ENCODE results near the gene CACNA1I. TPM values are rescaled to one million over a fixed set of nuclear protein-coding genes. Genes with fewer than 3 reads are reported as not detected.

The CACNA1I gene
- total and polyA plus RNA-seq, 3 experiments from 2014 or later = 0.71 to 4.6 (median 4.6) TPM

DNA sequence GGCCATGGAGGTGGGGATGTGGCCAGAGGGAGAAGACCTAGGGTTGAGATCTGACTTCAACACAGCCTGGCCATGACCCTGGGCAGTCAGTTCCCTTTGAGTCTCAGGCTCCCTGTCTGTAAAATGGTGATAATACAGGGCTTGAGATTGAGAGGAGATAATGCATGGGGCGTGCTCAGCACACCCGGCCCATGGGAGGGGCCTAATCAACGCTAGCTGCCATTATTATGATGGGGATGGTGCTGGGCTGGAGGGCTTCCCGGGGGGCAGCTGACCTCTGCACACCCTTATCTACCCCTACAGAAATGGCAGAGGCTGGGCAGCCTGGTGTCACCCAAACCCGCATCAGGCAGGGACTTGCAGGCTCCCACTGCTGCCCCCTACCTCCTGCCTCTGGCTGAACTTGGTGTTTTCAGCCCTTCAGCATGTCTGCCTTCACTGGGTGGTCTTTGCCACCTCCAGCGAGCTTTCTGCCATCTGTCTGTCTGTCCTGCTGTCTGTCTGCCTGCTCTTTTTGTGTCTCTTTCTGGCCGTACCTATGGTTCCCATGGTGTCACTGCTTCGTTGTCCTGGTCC is 84.5 kb downstream of the CACNA1I start:
- Mint-ChIP-seq H3K9me3 (no peaks in the 10 kb centered on the region), H3K4me1 (peaks cover 30 to 48% (median 33%) of the 10 kb centered on the region in 3 donors), H3K36me3 (peaks cover 0 to 5% (median 3%) of the 10 kb centered on the region in 3 donors), H3K27ac (peak overlapping the region in 1 of 8 donors; percentile 18), H3K27me3 (peaks cover 0 to 8% of the 10 kb centered on the region in 2 donors), H3K4me3 (no peak overlapping the region)
- no peaks in the 10 kb centered on the region for H3K36me3 ChIP-seq (ENCODE audit: insufficient read depth, low read length)
- no peak for DNase-seq
- H3K4me3 ChIP-seq (ENCODE audit: low read length) = no peak overlapping the region
- POLR2A ChIA-PET = no interaction called here
- CTCF ChIA-PET = no interaction called here
- H3K27ac ChIP-seq (ENCODE audit: low read depth, low read length) = no peak overlapping the region
- H3K27me3 ChIP-seq (ENCODE audit: insufficient read depth, low read length, poor library complexity, severe bottlenecking) = no peaks in the 10 kb centered on the region
- H3K4me1 ChIP-seq (ENCODE audit: insufficient read depth, low read length) = peaks cover 37% of the 10 kb centered on the region
- H3K9me3 ChIP-seq (ENCODE audit: low read length) = no peaks in the 10 kb centered on the region

DNA sequence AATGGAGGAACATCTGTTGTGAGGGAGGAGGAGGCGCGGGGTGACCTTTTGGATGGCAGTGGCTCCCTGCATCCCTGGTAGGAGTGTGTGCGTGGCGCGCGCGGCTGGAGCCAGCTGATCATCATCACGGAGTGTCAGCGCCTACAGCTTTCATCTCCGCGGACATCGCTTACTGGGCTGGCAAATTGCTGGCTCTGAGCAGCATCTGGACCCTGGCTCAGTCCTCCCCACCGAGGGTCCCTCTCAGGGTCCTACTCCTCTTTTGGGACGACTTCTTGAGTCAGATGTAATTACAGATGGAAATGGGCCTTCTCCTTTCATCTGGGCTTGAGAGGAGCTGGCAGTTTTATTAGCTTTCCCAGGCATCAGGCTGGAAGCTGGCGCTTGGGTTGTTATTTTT is 85.3 kb downstream of the CACNA1I start:
- H3K27ac Mint-ChIP-seq = peak overlapping the region in 1 of 8 donors; percentile 18
- no peak for DNase-seq
- no peaks in the 10 kb centered on the region for H3K9me3 Mint-ChIP-seq
- H3K36me3 Mint-ChIP-seq = peaks cover 0 to 8% (median 3%) of the 10 kb centered on the region in 3 donors
- ChIA-PET CTCF (no interaction called here), POLR2A (no interaction called here)
- Histone ChIP-seq H3K36me3 (ENCODE audit: insufficient read depth, low read length) (no peaks in the 10 kb centered on the region), H3K27ac (ENCODE audit: low read depth, low read length) (no peak overlapping the region), H3K4me3 (ENCODE audit: low read length) (no peak overlapping the region), H3K9me3 (ENCODE audit: low read length) (no peaks in the 10 kb centered on the region), H3K4me1 (ENCODE audit: insufficient read depth, low read length) (peaks cover 40% of the 10 kb centered on the region), H3K27me3 (ENCODE audit: insufficient read depth, low read length, poor library complexity, severe bottlenecking) (no peaks in the 10 kb centered on the region)
- H3K4me3 Mint-ChIP-seq = no peak overlapping the region
- H3K27me3 Mint-ChIP-seq = peaks cover under 1 to 9% of the 10 kb centered on the region in 2 donors
- H3K4me1 Mint-ChIP-seq = peaks cover 33 to 56% (median 36%) of the 10 kb centered on the region in 3 donors

DNA sequence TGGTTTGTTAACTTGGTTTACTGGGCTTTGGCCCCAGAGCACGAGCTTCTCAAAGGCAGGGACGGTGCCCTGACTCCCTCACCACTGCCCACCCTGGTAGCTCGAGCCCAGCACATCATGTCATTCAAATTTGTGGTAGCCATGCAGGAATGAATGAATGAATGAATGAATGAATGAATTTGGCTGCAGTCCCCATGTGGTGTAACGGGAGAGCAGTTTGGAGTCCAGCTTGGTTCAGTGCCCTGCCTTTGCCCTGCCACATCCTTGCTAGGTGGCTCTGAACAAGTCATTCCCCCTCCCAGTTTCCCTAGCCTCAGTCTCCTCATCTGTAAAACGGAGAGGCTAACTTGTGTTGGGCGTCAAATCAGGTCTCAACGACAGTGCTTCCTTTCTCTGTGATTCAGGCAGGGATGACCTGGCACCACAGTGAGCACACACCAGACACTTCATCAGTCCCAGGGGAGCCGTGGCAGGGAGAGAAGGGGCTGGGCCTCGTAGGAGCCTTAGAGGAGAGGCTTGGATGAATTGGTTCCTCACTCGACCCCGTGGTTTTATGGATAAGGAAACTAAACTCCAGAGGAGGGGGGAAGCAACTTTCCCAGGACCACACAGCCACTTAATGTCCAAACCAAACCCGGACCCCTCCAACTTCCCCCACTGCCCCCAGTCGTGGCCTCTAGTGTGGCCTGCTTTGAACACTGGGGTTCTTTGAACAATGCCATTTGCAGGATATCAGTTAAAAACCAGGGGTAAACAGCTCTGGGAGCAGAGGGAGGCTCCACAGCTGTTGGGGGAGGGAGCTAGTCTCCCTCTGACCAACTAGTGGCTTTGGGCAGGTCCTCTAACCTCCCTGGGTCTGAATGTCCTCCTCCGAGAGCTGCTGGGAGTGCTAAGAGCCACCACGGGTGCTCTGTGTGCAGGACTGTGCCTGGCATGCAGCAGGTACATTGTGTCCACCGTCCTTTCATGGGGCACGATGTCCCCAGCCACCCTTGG is 86.2 kb downstream of the CACNA1I start:
- H3K27ac ChIP-seq (ENCODE audit: low read depth, low read length) = no peak overlapping the region
- peak overlapping the region in 4 of 8 donors; percentile 3 to 56 (median 28) for H3K27ac Mint-ChIP-seq
- CTCF ChIA-PET = no interaction called here
- no peaks in the 10 kb centered on the region for H3K36me3 ChIP-seq (ENCODE audit: insufficient read depth, low read length)
- peaks cover 41 to 65% (median 42%) of the 10 kb centered on the region in 3 donors for H3K4me1 Mint-ChIP-seq
- no peak for DNase-seq
- H3K9me3 Mint-ChIP-seq = no peaks in the 10 kb centered on the region
- peaks cover 7 to 9% of the 10 kb centered on the region in 2 donors for H3K27me3 Mint-ChIP-seq
- H3K4me3 ChIP-seq (ENCODE audit: low read length) = no peak overlapping the region
- POLR2A ChIA-PET = no interaction called here
- no peaks in the 10 kb centered on the region for H3K9me3 ChIP-seq (ENCODE audit: low read length)
- H3K4me1 ChIP-seq (ENCODE audit: insufficient read depth, low read length) = peaks cover 40% of the 10 kb centered on the region
- peaks cover 0 to 15% (median 3%) of the 10 kb centered on the region in 3 donors for H3K36me3 Mint-ChIP-seq
- H3K27me3 ChIP-seq (ENCODE audit: insufficient read depth, low read length, poor library complexity, severe bottlenecking) = no peaks in the 10 kb centered on the region
- H3K4me3 Mint-ChIP-seq = peak overlapping the region in 1 of 7 donors; percentile 48

DNA sequence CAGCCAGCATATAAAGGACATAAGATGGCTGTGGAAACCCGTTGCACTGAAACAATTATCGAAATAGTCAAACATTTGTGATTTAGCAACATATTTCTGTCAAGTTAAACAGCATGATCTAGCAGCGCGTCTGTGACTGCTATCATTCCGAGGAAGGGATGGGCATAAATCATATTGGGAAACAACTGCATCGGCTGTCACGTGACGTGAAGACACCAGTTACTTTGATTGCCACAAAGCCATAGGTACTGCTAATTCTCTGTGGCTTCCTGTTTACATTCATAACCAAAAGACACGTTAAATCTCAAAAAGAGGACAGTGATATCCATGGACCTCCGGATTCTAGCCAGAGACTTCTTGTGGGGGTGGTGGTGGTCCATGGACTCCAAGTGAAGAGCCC is 87.8 kb downstream of the CACNA1I start:
- POLR2A ChIA-PET = no interaction called here
- H3K4me3 Mint-ChIP-seq = peak overlapping the region; percentile 73 to 90 (median 80)
- peak overlapping the region; percentile 51 for H3K4me3 ChIP-seq (ENCODE audit: low read length)
- H3K9me3 Mint-ChIP-seq = no peaks in the 10 kb centered on the region
- DNase-seq = peak in 4 of 5 donors; percentile 12 to 70 (median 49)
- H3K4me1 ChIP-seq (ENCODE audit: insufficient read depth, low read length) = peaks cover 50% of the 10 kb centered on the region
- H3K9me3 ChIP-seq (ENCODE audit: low read length) = no peaks in the 10 kb centered on the region
- H3K36me3 Mint-ChIP-seq = peaks cover 0 to 15% (median 3%) of the 10 kb centered on the region in 3 donors
- H3K27ac ChIP-seq (ENCODE audit: low read depth, low read length) = no peak overlapping the region
- H3K27me3 ChIP-seq (ENCODE audit: insufficient read depth, low read length, poor library complexity, severe bottlenecking) = peaks cover 9% of the 10 kb centered on the region
- H3K36me3 ChIP-seq (ENCODE audit: insufficient read depth, low read length) = no peaks in the 10 kb centered on the region
- H3K27ac Mint-ChIP-seq = peak overlapping the region; percentile 72 to 92 (median 84)
- CTCF ChIA-PET = no interaction called here
- peaks cover 49 to 77% (median 50%) of the 10 kb centered on the region in 3 donors for H3K4me1 Mint-ChIP-seq
- peaks cover 14 to 15% of the 10 kb centered on the region in 2 donors for H3K27me3 Mint-ChIP-seq

DNA sequence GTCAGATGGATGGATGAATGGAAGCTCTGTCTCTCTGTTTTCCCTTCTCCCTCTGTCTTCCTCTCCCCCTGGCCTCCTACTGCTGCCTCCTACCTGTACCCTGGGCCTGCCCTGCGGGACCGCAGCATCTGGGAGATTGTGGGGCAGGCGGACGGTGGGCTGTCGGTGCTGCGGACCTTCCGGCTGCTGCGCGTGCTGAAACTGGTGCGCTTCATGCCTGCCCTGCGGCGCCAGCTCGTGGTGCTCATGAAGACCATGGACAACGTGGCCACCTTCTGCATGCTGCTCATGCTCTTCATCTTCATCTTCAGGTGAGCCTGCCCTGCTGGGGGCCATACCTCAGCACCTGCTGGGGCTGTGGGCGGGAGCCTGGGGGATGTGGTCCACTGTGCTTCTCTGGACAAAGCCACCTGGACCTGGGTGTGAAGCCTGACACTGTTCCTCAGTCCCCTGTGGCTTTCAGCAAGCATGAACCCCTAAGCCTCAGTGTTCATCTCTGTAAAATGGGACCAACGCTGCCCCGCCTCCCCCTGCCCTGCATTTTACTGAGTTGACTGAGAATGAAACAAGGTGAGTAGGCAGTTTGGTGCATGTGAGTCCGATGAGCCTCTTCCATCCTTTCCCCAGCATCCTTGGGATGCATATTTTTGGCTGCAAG is 88.4 kb downstream of the CACNA1I start:
- ChIA-PET CTCF (no interaction called here), POLR2A (no interaction called here)
- H3K27me3 Mint-ChIP-seq = peaks cover 14 to 15% of the 10 kb centered on the region in 2 donors
- DNase-seq = no peak
- Histone ChIP-seq H3K27me3 (ENCODE audit: insufficient read depth, low read length, poor library complexity, severe bottlenecking) (peaks cover 9% of the 10 kb centered on the region), H3K36me3 (ENCODE audit: insufficient read depth, low read length) (no peaks in the 10 kb centered on the region), H3K27ac (ENCODE audit: low read depth, low read length) (no peak overlapping the region), H3K9me3 (ENCODE audit: low read length) (no peaks in the 10 kb centered on the region), H3K4me3 (ENCODE audit: low read length) (peak overlapping the region; percentile 51), H3K4me1 (ENCODE audit: insufficient read depth, low read length) (peaks cover 56% of the 10 kb centered on the region)
- H3K36me3 Mint-ChIP-seq = peaks cover 0 to 15% (median 3%) of the 10 kb centered on the region in 3 donors
- no peaks in the 10 kb centered on the region for H3K9me3 Mint-ChIP-seq
- H3K27ac Mint-ChIP-seq = peak overlapping the region; percentile 72 to 92 (median 84)
- H3K4me1 Mint-ChIP-seq = peaks cover 52 to 83% (median 53%) of the 10 kb centered on the region in 3 donors
- peak overlapping the region; percentile 73 to 90 (median 80) for H3K4me3 Mint-ChIP-seq

DNA sequence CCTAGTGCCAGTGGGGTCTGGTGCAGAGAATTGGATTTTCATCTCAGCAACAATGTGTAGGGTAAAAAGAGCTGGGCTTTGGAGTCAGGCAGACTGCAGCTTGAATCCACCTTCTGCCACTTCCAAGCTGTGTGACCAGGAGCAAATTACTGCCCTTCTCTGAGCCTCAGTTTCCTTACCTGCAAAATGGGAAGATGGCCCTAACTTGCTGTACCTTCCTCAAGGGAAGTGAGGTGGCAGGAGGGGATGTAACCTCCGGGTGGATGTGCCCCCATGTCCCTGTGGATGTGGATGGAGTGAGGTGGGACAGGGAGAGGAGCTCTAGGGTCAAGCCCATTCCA is 90.9 kb downstream of the CACNA1I start:
- Mint-ChIP-seq H3K4me1 (peaks cover 53 to 85% (median 55%) of the 10 kb centered on the region in 3 donors), H3K4me3 (peak overlapping the region; percentile 63 to 84 (median 74)), H3K27me3 (peaks cover 14 to 15% of the 10 kb centered on the region in 2 donors), H3K27ac (peak overlapping the region in 7 of 8 donors; percentile 33 to 79 (median 60)), H3K9me3 (peaks cover 0 to 3% (median 0%) of the 10 kb centered on the region in 5 donors), H3K36me3 (peaks cover 0 to 26% (median 3%) of the 10 kb centered on the region in 3 donors)
- Histone ChIP-seq H3K36me3 (ENCODE audit: insufficient read depth, low read length) (no peaks in the 10 kb centered on the region), H3K27me3 (ENCODE audit: insufficient read depth, low read length, poor library complexity, severe bottlenecking) (peaks cover 9% of the 10 kb centered on the region), H3K4me1 (ENCODE audit: insufficient read depth, low read length) (peaks cover 56% of the 10 kb centered on the region), H3K4me3 (ENCODE audit: low read length) (peak overlapping the region; percentile 56), H3K27ac (ENCODE audit: low read depth, low read length) (no peak overlapping the region), H3K9me3 (ENCODE audit: low read length) (no peaks in the 10 kb centered on the region)
- ChIA-PET CTCF (interaction anchor here (1.2 kb wide), 1 partner anchor 364 kb away, joined by 3 read pairs; no protein-coding TSS in a partner anchor), POLR2A (interaction anchor here (1.2 to 2.3 kb wide), 2 partner anchors 22 to 27 kb away, joined by 3 to 9 read pairs; no protein-coding TSS in a partner anchor)
- no peak for DNase-seq

DNA sequence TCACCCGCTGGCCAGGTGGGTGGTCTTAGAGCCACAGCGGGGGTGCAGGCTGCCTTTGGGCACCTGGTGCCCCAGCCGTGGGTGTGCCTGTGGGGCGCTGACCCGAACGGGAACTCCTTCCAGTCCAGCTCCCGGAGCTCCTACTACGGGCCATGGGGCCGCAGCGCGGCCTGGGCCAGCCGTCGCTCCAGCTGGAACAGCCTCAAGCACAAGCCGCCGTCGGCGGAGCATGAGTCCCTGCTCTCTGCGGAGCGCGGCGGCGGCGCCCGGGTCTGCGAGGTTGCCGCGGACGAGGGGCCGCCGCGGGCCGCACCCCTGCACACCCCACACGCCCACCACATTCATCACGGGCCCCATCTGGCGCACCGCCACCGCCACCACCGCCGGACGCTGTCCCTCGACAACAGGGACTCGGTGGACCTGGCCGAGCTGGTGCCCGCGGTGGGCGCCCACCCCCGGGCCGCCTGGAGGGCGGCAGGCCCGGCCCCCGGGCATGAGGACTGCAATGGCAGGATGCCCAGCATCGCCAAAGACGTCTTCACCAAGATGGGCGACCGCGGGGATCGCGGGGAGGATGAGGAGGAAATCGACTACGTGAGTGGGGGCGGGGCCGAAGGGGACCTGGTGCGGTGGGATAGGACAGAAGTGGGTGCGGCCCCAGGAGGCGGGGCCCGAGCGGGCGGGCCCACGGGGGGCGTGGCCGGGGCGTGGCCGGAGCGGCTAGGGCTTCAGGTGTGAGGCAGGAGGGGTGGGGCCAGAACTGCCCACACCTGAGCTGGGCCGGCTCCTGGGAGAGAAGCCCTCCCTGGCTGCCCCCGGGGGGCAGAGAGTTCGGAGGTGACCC is 91.5 kb downstream of the CACNA1I start:
- peaks cover 0 to 3% (median 0%) of the 10 kb centered on the region in 5 donors for H3K9me3 Mint-ChIP-seq
- Histone ChIP-seq H3K9me3 (ENCODE audit: low read length) (no peaks in the 10 kb centered on the region), H3K27me3 (ENCODE audit: insufficient read depth, low read length, poor library complexity, severe bottlenecking) (peaks cover 9% of the 10 kb centered on the region), H3K4me1 (ENCODE audit: insufficient read depth, low read length) (peaks cover 50% of the 10 kb centered on the region), H3K4me3 (ENCODE audit: low read length) (peak overlapping the region; percentile 56), H3K27ac (ENCODE audit: low read depth, low read length) (no peak overlapping the region), H3K36me3 (ENCODE audit: insufficient read depth, low read length) (no peaks in the 10 kb centered on the region)
- ChIA-PET CTCF (interaction anchor here (1.2 kb wide), 1 partner anchor 363 kb away, joined by 3 read pairs; no protein-coding TSS in a partner anchor), POLR2A (interaction anchor here (2.3 kb wide), 1 partner anchor 26 kb away, joined by 9 read pairs; no protein-coding TSS in a partner anchor)
- peaks cover 0 to 28% (median 3%) of the 10 kb centered on the region in 3 donors for H3K36me3 Mint-ChIP-seq
- DNase-seq = peak; percentile 62 to 91 (median 79)
- peak overlapping the region; percentile 78 to 88 (median 81) for H3K4me3 Mint-ChIP-seq
- peak overlapping the region in 3 of 8 donors; percentile 33 to 75 (median 35) for H3K27ac Mint-ChIP-seq
- peaks cover 14 to 15% of the 10 kb centered on the region in 2 donors for H3K27me3 Mint-ChIP-seq
- peaks cover 49 to 79% (median 52%) of the 10 kb centered on the region in 3 donors for H3K4me1 Mint-ChIP-seq

Measured in CD8-positive, alpha-beta memory T cell (primary cell).